Progenitor cell of endocrine pancreas (in vitro differentiated cells): Measurements from ENCODE around the gene EML6. TPM values are rescaled to one million over a fixed set of nuclear protein-coding genes. Genes with fewer than 3 reads are reported as not detected.

Source experiments
- DNase-seq: peaks from one replicate; pipeline ENCODE4 v3.0.0; 2021; ENCODE audit warnings: low spot score; ENCODE audit not compliant: unreplicated experiment
- H3K27ac Mint-ChIP-seq: 2 replicates; pipeline ENCODE4 v1.8.0; 2021; ENCODE audit warnings: mild to moderate bottlenecking, moderate library complexity, mixed read lengths
- H3K27me3 Mint-ChIP-seq: 2 replicates; pipeline ENCODE4 v1.8.0; 2021; ENCODE audit warnings: mixed read lengths
- H3K36me3 Mint-ChIP-seq: 2 replicates; pipeline ENCODE4 v1.8.0; 2022; ENCODE audit warnings: mixed read lengths; ENCODE audit not compliant: insufficient read depth
- H3K4me1 Mint-ChIP-seq: 2 replicates; pipeline ENCODE4 v1.8.0; 2021; ENCODE audit warnings: low read depth, mixed read lengths
- H3K4me3 Mint-ChIP-seq: 2 replicates; pipeline ENCODE4 v1.8.0; 2021; ENCODE audit warnings: low read depth, mild to moderate bottlenecking, moderate library complexity, mixed read lengths
- H3K9me3 Mint-ChIP-seq: 2 replicates; pipeline ENCODE4 v1.8.0; 2021; ENCODE audit warnings: low read depth, mixed read lengths
- CTCF ChIP-seq: fragments of 200-600 bp; sonication (generic); IDR thresholded peaks from one replicate; pipeline ENCODE4 v1.5.0; 2021; ENCODE audit warnings: antibody characterized with exemption, mild to moderate bottlenecking; ENCODE audit not compliant: unreplicated experiment
- total RNA-seq: library from RNA; stranded (reverse); gene quantifications from 2 replicates; pipeline ENCODE4 v1.2.1, GENCODE V29; 2021

Gene EML6
- total RNA-seq, 1 donor from 2014 or later = 2.6 TPM

GRCh38 chr2:54678719-54679118 is 44.7 kb upstream of the EML6 start:
- H3K9me3 Mint-ChIP-seq = no peaks in the 10 kb centered on the region
- peaks cover 7% of the 10 kb centered on the region for H3K27me3 Mint-ChIP-seq
- H3K27ac Mint-ChIP-seq = no peak overlapping the region
- H3K4me1 Mint-ChIP-seq = no peaks in the 10 kb centered on the region
- DNase-seq = no peak
- no peak overlapping the region for H3K4me3 Mint-ChIP-seq
- H3K36me3 Mint-ChIP-seq = peaks cover 2% of the 10 kb centered on the region
- no peak for TF ChIP-seq CTCF

- Mint-ChIP-seq H3K4me3 (no peak overlapping the region), H3K4me1 (no peaks in the 10 kb centered on the region), H3K27me3 (peaks cover 7% of the 10 kb centered on the region), H3K27ac (peak overlapping the region; percentile 5), H3K9me3 (no peaks in the 10 kb centered on the region), H3K36me3 (no peaks in the 10 kb centered on the region)
- DNase-seq = no peak
- no peak for TF ChIP-seq CTCF
Measured at GRCh38 chr2:54680397-54681041, 42.9 kb upstream of the EML6 start.

GRCh38 chr2:54681416-54681815 is 42.0 kb upstream of the EML6 start:
- no peaks in the 10 kb centered on the region for H3K9me3 Mint-ChIP-seq

GRCh38 chr2:54683596-54683995 is 39.9 kb upstream of the EML6 start:
- no peaks in the 10 kb centered on the region for H3K9me3 Mint-ChIP-seq
- TF ChIP-seq CTCF = no peak
- H3K4me3 Mint-ChIP-seq = no peak overlapping the region
- no peak overlapping the region for H3K27ac Mint-ChIP-seq
- no peak for DNase-seq
- no peaks in the 10 kb centered on the region for H3K4me1 Mint-ChIP-seq
- H3K27me3 Mint-ChIP-seq = no peaks in the 10 kb centered on the region
- no peaks in the 10 kb centered on the region for H3K36me3 Mint-ChIP-seq

More at GRCh38 chr2:54681416-54681815, 42.0 kb upstream of the EML6 start:
- no peak for DNase-seq
- Mint-ChIP-seq H3K27ac (no peak overlapping the region), H3K36me3 (no peaks in the 10 kb centered on the region), H3K27me3 (peaks cover 7% of the 10 kb centered on the region), H3K4me3 (no peak overlapping the region), H3K4me1 (no peaks in the 10 kb centered on the region)
- no peak for TF ChIP-seq CTCF

- H3K4me3 Mint-ChIP-seq = no peak overlapping the region
- no peak for TF ChIP-seq CTCF
- no peak for DNase-seq
- no peak overlapping the region for H3K27ac Mint-ChIP-seq
- peaks cover 1% of the 10 kb centered on the region for H3K4me1 Mint-ChIP-seq
- H3K27me3 Mint-ChIP-seq = no peaks in the 10 kb centered on the region
- no peaks in the 10 kb centered on the region for H3K9me3 Mint-ChIP-seq
- H3K36me3 Mint-ChIP-seq = no peaks in the 10 kb centered on the region
Measured at GRCh38 chr2:54685263-54685775, 38.1 kb upstream of the EML6 start.
